ENCODE measurements around the gene ABCC6. TPM values are rescaled to one million over a fixed set of nuclear protein-coding genes. Genes with fewer than 3 reads are reported as not detected.

Gene ABCC6
- total RNA-seq, 1 donor = 0.36 TPM

DNA sequence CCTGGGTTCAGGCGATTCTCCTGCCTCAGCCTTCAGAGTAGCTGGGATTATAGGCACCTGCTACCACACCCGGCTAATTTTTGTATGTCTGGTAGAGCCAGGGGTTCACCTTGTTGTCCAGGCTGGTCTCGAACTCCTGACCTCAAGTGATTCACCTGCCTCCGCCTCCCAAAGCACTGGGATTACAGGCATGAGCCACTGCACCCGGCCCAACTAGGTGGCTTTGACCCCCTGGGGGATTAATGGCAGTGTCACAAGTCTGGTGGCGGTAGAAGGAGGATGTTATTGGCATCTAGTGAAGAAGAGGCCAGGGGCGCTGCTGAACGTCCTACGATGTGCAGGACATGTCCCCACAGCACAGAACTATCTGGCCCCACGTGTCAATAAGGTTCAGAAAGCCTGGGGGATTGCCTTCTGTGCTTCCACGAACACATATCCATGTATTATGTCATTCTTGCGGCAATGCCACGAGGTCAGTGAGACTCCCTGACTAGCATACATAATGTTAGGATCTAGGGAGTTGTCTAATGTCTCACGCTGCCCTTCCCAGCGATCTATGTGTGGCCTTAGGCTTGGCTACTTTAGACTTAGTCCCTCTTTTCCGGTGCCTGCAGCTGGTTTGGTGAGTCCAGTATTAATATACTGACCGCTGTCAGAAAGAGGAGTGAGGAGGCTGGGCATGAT lies 75.8 kb downstream of the ABCC6 start:
- no peak for TF ChIP-seq CTCF (IDR thresholded peaks at IDR 0.05; ENCODE audit: extremely low read depth, low read depth, low read length)

GRCh38 chr16:16146380-16147315 lies 76.6 kb downstream of the ABCC6 start:
- Histone ChIP-seq H3K27ac (ENCODE audit: low read depth, low read length) (no peak overlapping the region), H2AFZ (ENCODE audit: low read length) (no peak overlapping the region), H3K4me2 (ENCODE audit: insufficient read depth, low read length) (no peak overlapping the region), H3K79me2 (ENCODE audit: insufficient read depth, low read length) (no peaks in the 10 kb centered on the region), H3K4me1 (ENCODE audit: insufficient read depth, low read length) (no peaks in the 10 kb centered on the region), H4K20me1 (ENCODE audit: insufficient read depth, low read length) (peaks cover 34% of the 10 kb centered on the region), H3K4me3 (ENCODE audit: insufficient read depth, low read length) (no peak overlapping the region), H3K27me3 (ENCODE audit: insufficient read depth, low read length) (no peaks in the 10 kb centered on the region), H3K9me3 (ENCODE audit: low read depth, low read length) (no peaks in the 10 kb centered on the region), H3K36me3 (ENCODE audit: insufficient read depth, low read length) (peaks cover 24% of the 10 kb centered on the region)
- no peak for DNase-seq (ENCODE audit: insufficient read length, low spot score, missing footprints)
- no peak for TF ChIP-seq CTCF (IDR thresholded peaks at IDR 0.05; ENCODE audit: extremely low read depth, low read depth, low read length)

More for the DNA sequence above, 75.8 kb downstream of the ABCC6 start:
- Histone ChIP-seq H3K36me3 (ENCODE audit: insufficient read depth, low read length) (peaks cover 17% of the 10 kb centered on the region), H4K20me1 (ENCODE audit: insufficient read depth, low read length) (peaks cover 34% of the 10 kb centered on the region), H3K79me2 (ENCODE audit: insufficient read depth, low read length) (no peaks in the 10 kb centered on the region), H3K4me1 (ENCODE audit: insufficient read depth, low read length) (no peaks in the 10 kb centered on the region), H3K9me3 (ENCODE audit: low read depth, low read length) (no peaks in the 10 kb centered on the region), H3K4me3 (ENCODE audit: insufficient read depth, low read length) (no peak overlapping the region), H2AFZ (ENCODE audit: low read length) (no peak overlapping the region), H3K27me3 (ENCODE audit: insufficient read depth, low read length) (no peaks in the 10 kb centered on the region), H3K27ac (ENCODE audit: low read depth, low read length) (no peak overlapping the region), H3K4me2 (ENCODE audit: insufficient read depth, low read length) (no peak overlapping the region)
- DNase-seq (ENCODE audit: insufficient read length, low spot score, missing footprints) = no peak

DNA sequence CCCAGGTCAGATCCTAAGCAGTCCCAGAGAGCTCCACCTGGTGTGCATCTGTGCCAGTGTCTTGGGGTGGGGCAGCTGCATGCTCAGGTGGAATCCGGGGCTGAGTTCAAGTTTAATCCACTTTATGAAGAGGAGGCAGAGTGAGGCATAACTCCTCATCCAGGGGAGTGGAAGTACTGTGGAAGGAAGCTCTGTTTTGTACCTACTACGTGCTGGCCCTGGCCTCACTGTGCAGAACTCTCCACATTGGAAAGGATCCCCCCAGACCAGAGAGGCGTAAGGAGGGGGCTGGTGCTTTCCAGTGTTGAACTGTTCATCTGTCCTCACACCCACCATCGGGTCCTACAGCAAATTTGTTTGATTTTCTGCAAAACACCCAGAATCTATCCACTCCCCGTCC lies 78.0 kb downstream of the ABCC6 start:
- Histone ChIP-seq H2AFZ (ENCODE audit: low read length) (no peak overlapping the region), H3K36me3 (ENCODE audit: insufficient read depth, low read length) (peaks cover 38% of the 10 kb centered on the region), H3K79me2 (ENCODE audit: insufficient read depth, low read length) (no peaks in the 10 kb centered on the region), H3K27me3 (ENCODE audit: insufficient read depth, low read length) (no peaks in the 10 kb centered on the region), H3K9me3 (ENCODE audit: low read depth, low read length) (no peaks in the 10 kb centered on the region), H4K20me1 (ENCODE audit: insufficient read depth, low read length) (peaks cover 30% of the 10 kb centered on the region), H3K4me3 (ENCODE audit: insufficient read depth, low read length) (no peak overlapping the region), H3K27ac (ENCODE audit: low read depth, low read length) (no peak overlapping the region), H3K4me1 (ENCODE audit: insufficient read depth, low read length) (no peaks in the 10 kb centered on the region), H3K4me2 (ENCODE audit: insufficient read depth, low read length) (no peak overlapping the region)
- DNase-seq (ENCODE audit: insufficient read length, low spot score, missing footprints) = no peak
- no peak for TF ChIP-seq CTCF (IDR thresholded peaks at IDR 0.05; ENCODE audit: extremely low read depth, low read depth, low read length)

- no peak overlapping the region for H3K4me3 ChIP-seq (ENCODE audit: insufficient read depth, low read length)
- no peak overlapping the region for H3K27ac ChIP-seq (ENCODE audit: low read depth, low read length)
- DNase-seq (ENCODE audit: insufficient read length, low spot score, missing footprints) = no peak
- peaks cover 22% of the 10 kb centered on the region for H4K20me1 ChIP-seq (ENCODE audit: insufficient read depth, low read length)
- no peaks in the 10 kb centered on the region for H3K9me3 ChIP-seq (ENCODE audit: low read depth, low read length)
- no peak for TF ChIP-seq CTCF (IDR thresholded peaks at IDR 0.05; ENCODE audit: extremely low read depth, low read depth, low read length)
- H3K36me3 ChIP-seq (ENCODE audit: insufficient read depth, low read length) = peaks cover 45% of the 10 kb centered on the region
- no peak overlapping the region for H2AFZ ChIP-seq (ENCODE audit: low read length)
- no peaks in the 10 kb centered on the region for H3K27me3 ChIP-seq (ENCODE audit: insufficient read depth, low read length)
- H3K79me2 ChIP-seq (ENCODE audit: insufficient read depth, low read length) = no peaks in the 10 kb centered on the region
- no peaks in the 10 kb centered on the region for H3K4me1 ChIP-seq (ENCODE audit: insufficient read depth, low read length)
- no peak overlapping the region for H3K4me2 ChIP-seq (ENCODE audit: insufficient read depth, low read length)
Observed at GRCh38 chr16:16144416-16144815, 78.9 kb downstream of the ABCC6 start.
